Ureter (tissue), 1 donor: ENCODE measurements around the gene TIMM9. TPM values are rescaled to one million over a fixed set of nuclear protein-coding genes. Genes with fewer than 3 reads are reported as not detected.
"Not testable (repeated sequence)": the region's sequence is repeated elsewhere in the genome, so short reads cannot be mapped to it uniquely, and the experiment has no call there.

ENCODE experiments used
- DNase-seq: peaks from one replicate; pipeline ENCODE4 v3.0.0-alpha.2; 2020; ENCODE audit warnings: low spot score
- total RNA-seq: library from RNA; stranded (reverse); gene quantifications from one replicate; pipeline ENCODE4 v1.2.4, GENCODE V29; 2023
- donor health status: DM: yes; HTN: yes; CAD: no.

TIMM9 gene, protein sequence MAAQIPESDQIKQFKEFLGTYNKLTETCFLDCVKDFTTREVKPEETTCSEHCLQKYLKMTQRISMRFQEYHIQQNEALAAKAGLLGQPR
- total RNA-seq: 39.4 TPM

DNA sequence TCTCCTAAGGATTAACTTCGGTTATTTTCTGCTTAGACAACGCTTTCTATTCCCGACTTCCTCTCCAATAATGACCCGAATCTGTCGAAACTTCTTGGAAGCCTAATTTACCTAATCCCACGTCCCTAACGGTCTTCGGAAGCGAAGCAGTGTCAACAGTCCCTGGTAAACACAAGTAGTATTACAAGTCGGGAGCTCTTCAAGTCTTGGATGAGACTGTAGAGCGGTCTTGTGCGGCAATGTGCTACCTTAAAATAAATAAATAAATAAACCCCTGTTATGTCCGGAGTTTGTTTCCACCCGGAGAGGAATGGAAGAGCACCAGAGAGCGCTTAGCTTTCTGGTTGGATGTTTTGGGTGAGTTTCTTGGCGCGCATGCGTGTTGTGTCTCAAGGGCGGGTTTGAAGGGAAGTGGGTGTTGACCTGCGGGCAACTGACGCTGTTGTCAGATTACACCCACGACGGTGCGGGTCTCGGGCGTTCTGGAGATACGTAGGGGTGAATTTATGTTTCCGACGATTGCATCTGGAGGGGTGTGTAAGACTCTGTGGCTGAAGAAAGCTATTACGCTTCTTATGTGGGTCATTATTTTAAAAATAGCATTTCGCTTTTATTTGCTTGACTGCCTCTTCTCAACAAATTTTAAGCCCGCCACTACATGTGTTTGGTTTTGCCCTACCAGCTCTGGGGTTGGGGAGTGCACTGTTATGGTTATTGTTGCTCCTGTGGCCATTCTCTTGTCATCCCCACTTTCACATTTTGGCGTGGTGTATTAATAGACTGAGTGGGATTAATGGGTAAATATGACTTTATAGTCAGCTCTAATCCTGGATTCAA, at the start of gene TIMM9, which contains the start of gene KIAA0586:
TIMM9 (minus strand) TSS at position 251 of the 837 bp plus-strand sequence. CDS start 15,586 bp downstream, outside the sequence.
KIAA0586 (plus strand) TSS at position 439 of the 837 bp plus-strand sequence. CDS start 546 bp downstream, outside the sequence.
- peak; percentile 98 for DNase-seq

DNA sequence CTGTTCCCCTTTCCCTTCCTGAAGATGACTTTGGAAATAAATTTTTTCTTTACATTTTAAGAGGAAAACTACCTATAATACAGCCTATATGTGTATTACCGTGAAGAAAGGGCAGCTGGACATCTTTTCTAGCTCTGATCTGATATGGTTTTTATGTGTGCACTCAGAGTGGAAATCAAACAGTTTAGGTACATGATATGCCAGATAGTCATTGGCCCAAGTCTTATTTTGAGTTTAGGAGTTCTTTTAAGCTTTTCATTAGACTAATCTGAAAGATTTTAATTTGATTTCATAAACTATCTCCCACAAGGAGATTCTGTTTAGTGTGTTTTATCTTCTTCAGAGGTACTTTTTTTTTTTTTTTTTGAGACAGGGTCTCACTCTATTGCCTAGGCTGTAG, 49.0 kb upstream of the TIMM9 start:
- no peak for DNase-seq

DNA sequence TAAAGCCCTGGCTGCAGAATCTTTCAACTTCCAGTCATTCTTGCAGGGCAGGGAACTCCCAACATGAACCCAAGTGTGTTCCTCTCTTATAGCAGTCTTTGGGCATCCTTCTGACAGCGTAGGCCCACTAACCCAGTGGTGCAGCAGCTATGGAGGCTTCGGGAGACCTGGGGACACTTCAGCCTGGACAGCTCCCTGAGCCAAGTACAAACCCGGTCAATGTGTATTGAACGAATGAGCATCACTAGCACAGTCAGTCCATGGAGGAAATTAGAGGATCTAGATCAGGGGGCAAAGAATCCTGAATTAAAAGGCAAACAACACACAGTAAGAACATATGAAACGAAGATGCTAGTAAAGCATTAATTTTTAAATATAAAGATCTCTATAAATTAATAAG, 42.0 kb upstream of the TIMM9 start:
- DNase-seq: no peak

DNA sequence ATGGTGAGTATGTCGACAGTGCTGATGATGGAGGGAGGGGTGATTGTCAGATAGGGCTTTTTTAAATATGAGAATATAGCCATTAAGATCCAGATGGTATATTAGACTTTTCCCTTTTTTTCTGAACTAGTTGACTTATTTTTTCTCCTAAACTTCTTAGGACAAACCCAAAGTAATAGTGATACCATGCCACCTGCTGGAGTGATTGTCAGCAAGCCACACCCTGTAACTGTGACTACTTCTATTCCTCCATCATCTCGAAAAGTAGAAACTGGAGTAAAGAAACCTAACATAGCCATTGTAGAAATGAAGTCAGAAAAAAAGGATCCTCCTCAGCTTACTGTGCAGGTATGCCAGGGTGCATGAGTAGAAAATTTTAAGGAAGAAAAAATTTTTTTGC, 40.2 kb upstream of the TIMM9 start:
- DNase-seq: no peak

DNA sequence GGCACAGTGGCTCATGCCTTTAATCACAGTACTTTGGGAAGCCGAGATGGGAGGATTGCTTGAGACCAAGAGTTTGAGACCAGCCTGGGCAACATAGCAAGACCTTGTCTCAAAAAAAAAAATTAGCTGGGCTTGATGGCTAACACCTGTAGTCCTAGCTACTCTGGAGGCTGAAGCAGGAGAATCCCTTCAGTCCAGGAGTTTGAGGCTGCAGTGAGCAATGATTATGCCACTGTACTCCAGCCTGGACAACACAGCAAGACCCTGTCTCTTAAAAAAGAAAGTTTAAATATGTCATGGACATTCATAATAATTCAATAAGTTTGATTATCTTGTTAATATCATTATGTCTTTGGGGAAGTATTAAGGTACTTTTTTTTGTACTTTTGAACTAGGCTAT, 39.1 kb upstream of the TIMM9 start:
- DNase-seq: no peak

DNA sequence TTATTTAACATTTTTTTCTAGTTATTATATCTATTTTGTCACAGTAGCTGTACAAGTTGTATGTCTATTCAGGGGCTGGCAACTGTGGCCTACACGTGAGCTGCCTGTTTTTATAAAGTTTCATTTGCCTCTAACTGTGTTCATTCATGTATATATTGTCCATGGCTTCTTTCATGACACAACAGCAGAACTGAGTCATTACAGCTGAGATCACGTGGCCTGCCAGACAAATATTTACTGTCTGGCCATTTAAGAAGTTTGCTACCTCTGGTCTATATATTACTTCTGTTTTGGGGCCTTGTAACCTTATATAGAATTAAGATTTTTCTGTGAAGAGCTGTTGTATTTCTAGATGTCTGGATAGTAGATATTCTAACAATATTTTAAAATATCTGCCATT, 38.1 kb upstream of the TIMM9 start:
- no peak for DNase-seq

DNA sequence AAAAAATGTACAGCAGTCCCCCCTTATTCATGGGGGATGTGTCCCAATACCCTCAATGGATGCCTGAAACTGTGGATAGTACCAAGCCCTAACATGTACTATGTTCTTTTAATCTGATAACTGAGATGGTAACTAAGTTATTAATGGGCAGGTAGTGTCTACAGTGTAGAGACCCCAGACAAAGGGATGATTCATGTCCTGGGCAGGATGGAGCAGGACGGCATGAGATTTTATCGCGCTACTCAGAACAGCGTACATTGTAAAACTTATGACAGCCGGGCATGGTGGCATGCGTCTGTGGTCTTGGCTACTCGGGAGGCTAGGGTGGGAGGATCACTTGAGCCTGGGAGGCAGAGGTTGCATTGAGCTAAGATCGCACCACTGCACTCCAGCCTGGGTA, 37.3 kb upstream of the TIMM9 start:
- no peak for DNase-seq

DNA sequence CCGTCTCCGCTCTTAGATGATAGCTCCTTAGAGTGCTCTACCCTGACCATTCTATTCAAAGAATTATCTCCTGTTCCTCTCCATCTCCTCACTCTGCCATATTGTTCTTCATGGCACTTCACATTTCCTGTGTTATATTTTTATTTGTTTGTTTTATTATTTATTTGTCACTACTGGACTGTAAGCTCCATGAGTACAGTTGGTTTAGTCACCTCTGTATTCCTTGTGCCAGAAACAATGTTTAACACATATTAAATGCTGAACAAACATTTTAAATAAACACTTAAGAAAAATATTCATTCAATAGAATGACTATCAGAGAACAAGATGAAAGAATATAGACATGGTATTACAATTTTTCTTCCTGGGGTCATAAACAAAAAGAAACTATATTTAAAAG, 35.8 kb upstream of the TIMM9 start:
- DNase-seq: no peak

DNA sequence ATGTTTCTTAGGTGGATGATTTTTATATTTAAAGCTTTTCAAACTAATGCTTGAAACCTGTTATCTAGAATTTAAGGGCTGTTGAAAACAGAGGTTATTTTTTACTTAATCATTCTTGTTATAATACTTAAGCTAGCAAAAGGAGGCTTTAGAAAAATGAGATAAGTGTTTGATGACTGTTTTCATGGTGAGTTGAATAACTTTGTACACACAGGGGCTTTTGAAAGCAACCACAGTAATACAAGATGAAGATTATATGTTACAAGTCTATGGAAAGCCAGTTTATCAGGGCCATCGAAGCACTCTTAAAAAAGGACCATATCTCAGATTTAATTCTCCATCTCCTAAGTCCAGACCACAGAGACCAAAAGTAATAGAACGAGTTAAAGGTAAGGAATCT, 33.4 kb upstream of the TIMM9 start:
- DNase-seq: no peak

DNA sequence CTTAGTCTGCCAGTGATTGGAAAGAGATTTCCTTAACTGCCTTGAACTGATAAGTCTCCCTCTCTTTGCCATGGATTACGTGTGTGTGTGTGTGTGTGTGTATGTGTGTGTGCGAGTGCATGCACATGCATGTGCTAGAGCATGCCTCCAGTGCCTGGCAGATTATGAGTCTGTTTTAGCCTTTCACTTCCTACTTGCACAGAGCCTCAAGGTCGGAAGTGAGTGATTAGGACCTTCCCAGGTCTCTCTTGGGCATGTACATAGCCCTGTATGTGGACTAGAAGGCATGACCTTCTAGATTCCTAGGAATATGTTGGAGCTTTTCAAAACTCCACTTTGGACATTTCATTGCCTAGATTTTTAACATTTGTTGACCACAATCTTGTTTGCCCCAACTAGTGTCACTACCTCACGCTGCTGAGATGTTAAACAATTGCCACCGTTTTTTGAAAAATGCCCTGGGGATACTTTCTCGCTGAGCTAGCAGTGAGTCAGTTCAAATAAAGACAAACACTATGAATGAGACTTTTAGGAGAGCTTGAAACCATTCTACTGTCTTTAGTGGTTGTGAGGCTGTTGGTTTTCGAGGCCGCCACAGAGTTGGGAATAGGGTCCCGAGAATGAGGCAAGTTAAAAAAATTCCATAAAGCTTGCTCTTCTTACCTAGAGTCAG, 28.4 kb upstream of the TIMM9 start:
- DNase-seq: no peak

DNA sequence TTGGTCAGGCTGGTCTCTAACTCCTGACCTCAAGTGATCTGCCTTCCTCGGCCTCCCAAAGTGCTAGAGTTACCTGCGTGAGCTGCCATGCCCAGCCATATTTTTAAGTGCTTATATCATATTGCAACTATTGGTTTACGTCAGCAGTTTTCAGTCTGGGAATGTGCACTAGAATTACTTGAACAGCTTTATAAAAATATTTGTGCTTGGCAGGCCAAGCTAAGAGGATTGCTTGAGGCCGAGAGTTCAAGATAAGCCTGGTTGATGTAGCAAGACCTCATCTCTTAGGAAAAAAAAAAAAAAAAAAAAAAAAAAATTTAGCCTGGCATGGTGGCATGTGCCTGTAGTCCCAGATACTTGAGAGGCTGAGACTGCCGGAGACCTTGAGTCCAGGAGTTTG, 17.3 kb upstream of the TIMM9 start:
- no peak for DNase-seq

DNA sequence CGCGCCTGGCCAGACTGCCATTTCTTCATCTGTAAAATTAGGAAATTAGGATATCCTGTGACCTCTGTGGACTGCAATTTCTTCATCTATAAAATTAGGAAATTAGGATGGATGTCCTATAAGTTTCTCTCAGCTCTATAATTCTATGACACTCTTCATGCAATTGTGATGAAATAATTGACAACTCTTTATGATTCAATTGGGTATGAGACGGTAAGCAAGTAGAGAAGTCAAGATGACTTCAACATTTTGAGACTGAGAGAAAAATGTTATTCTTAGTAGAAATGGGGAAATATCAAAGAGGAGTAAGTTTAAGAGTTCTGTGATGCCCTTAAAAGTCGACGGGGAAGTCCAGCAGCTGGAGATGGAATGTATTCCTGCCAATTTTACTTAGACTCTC, 12.1 kb upstream of the TIMM9 start:
- DNase-seq: no peak

DNA sequence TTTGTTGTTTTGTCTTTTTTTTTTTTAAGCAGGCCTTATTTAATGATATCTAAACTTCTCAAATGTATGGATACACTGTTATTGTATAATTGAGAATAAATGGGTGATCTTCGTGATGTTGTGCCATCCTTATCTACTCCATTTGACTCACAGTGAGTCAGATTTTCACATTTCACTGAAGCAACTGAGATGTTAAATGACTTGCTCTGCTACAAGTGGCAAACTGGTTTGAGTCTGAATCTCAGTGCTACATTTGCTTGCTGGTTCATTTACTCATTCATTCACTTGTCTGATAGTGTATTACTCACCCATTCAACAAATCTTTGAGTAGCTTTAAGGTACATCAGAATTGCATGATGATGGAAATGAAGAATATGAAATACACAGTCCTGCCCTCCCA, 2.8 kb upstream of the TIMM9 start:
- no peak for DNase-seq

DNA sequence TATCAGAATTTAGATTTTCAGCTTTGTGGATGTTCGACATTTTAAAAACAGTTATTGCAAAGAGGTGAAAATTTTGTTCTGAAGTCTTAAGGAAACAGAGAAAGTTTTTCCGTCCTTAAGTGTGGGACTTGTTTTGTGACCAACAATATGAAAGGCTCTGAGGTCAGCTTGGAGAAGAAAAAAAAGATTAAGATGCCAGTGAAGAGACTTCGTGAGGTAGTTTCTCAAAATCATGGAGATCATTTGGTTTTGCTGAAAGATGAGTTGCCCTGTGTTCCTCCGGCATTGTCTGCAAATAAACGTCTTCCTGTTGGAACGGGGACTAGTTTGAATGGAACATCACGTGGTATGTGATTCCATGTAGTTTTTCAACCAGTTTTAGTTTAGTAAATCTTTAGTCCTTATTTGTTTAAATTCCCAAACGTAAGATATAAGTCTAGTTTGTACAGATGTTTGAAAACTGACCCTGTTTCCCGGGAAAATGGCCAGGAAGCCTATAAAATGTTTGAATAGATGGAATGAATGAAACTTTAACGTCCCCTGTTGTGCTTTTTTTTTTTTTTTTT, 870 bp upstream of the TIMM9 start:
- DNase-seq: no peak

DNA sequence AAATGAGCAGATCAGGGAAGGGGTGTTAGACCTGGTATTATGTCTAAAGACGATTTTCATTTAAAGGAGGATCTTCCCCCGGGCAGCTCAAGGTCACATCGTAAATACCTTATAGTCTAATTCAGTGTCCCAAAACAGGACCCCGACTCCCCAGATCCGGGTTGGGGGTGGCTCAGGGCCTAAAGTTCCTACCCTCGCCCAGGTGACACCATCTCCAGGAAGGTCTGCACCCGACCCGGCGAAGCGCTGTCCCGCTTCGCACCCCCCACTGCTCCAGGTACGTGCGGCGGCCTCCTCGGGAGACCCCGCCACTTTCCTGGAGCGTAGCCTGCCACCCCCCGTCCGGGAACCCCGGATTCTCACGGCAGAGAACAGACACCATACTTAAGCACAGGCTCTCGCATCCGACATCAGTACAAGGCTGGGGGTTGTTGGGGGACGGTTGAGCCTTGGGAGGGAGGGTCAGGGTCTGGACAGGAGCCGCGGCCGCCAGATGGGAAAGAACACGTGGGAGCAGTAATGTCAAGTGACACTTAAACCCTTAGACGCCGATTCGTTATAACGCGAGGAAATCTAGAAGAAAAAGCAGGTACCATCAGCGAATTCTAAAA, 556 bp downstream of the TIMM9 start:
- peak; percentile 61 for DNase-seq

DNA sequence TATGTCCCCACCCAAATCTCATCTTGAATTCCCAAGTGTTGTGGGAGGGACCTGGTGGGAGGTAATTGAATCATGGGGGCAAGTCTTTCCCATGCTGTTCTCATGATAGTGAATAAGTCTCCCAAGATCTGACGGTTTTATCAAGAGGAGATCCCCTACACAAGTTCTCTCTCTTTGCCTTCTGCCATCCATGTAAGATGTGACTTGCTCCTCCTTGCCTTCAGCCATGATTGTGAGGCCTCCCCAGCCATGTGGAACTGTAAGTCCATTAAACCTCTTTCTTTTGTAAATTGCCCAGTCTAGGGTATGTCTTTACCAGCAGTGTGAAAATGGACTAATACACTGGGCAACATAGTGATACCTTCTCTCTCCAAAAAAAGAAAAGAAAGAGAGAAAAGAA, 10.4 kb downstream of the TIMM9 start:
- DNase-seq: not testable (repeated sequence)

DNA sequence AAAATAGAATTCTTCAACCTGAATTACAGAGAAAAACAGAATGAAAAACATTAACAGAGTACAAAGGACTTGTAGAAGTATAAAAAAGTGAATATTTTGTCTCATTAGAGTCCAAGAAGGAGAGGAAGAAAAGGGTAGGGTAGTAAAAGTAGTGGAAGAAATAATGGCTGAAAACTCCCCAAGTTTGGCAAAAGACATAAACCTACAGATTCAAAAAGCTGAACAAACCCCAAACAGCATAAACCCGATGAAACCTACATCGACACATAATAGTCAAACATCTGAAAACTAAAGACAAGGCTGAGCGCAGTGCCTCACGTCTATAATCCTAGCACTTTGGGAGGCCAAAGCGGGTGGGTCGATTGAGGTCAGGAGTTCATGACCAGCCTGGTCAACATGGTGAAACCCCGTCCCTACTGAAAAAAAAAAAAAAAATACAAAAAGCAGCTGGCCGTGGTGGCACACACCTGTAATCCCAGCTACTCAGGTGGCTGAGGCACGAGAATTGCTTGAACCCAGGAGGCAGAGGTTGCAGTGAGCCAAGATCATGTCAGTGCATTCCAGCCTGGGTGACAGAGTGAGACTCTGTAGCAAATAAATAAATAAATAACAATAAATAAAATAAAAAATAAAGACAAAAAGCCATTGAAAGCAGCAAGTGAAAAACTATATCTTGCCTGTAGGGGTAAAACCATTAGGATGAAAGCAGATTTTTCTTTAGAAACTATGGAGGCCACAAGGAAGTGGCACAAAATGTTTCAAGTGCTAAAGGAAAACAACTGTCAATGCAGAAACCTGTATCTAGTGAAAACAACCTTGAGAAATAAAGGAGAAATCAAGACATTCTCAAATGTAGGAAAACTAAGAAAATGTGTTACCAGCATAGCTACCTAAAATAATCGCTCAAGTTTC, 11.4 kb downstream of the TIMM9 start:
- DNase-seq: no peak

DNA sequence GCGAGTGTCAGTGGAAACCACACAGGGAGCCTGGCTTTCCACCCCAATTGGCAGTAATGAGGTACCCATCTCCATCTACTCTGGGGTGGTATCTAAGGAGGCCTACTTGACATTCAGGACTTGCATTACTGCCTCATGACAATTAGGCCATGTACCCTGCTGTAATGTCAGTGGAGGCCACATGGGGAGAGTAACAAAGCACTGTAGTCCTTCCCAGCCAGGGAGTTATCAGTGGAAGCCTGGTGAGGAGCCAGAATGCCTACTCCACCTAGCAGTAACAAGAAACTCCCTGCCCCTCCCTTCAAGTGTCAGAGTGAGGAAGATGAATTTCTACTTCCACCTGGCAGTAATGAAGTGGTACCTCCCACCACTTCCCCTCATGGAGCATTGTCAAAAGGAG, 12.5 kb downstream of the TIMM9 start:
- no peak for DNase-seq

DNA sequence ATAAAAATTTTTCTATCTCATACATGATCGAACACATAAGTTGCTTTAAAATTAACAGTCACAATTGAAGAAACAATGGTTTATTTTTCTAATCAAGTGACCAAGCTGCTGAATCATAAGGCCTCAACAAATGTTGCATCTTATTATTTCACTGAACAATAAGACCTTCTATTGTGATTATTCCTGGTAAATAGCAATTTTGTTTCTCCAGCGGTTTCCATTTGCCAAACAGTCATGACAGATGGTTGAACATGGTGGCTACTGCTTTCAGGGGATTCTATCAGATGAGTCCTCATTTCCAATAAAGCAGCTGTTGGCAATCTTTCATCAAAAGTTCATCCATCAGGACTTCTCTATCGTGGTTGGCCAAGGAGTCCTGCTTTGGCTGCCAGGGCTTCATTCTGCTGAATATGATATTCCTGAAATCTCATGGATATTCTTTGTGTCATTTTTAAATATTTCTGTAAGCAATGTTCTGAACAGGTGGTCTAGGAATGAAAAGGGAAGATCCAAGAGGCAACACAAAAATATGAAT, 18.6 kb downstream of the TIMM9 start:
- no peak for DNase-seq

DNA sequence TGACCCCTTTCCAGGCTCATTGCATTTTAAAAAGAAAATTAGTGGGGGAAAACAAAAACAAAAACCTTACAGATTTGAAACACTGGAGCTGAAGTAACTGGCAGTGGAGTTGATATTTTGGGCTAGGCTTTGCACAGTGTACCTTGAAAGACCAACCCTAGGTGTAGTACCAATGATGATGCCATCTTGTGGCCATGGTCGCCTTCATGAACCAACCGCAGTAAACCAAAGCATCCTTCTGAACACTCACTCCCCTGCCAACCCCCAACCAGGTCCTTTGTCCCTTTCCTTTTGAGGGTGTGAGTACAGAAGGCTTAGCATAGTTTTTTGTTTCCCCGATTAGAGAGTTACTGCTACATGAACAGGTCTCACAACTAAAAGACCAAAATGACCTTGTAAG, 25.7 kb downstream of the TIMM9 start:
- no peak for DNase-seq

DNA sequence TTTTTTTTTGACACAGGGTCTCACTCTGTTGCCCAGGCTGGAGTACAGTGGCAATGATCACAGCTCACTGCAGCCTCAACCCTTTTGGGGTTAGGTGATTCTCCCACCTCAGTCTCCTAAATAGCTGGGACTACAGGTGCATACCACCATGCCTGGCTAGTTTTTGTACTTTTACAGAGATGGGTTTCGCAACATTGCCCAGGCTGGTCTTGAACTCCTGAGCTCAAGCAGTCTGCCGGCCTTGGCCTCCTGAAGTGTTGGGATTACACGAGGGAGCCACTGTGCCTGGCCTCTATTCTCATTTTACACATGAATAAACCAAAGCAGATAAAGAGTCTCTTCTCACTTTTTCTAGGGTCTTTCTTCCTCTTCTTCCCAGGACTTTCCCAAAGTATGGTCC, 28.4 kb downstream of the TIMM9 start:
- DNase-seq: no peak
